K562 (cell line): ENCODE measurements around the gene NRXN3. TPM values are rescaled to one million over a fixed set of nuclear protein-coding genes. Genes with fewer than 3 reads are reported as not detected.

Experiments used
- ATAC-seq: fragments of 200-7000 bp; cut with Tn5 transposase; 3 replicates; pipeline ENCODE4 v1.9.1; 2020; ENCODE audit warnings: moderate library complexity
- BruUV-seq: library from RNA; stranded (reverse); fragments of 400-500 nt; replicated peaks from 2 replicates; lab custom pipeline; 2021; lab: Mats Ljungman, UMichigan
- CTCF ChIA-PET: fragments of 300-600 bp; formaldehyde crosslinking; extraction: SDS; loops from one replicate; lab custom pipeline; 2021; ENCODE audit warnings: low intra/inter-chr PET ratio; lab: Yijun Ruan, JAX
- POLR2A ChIA-PET: fragments of 300-600, 350-650 bp; sonication (Branson Sonifier 250); formaldehyde crosslinking; extraction: SDS; loops from one replicate; lab custom pipeline; 2021; ENCODE audit warnings: antibody characterized with exemption, inconsistent platforms; lab: Yijun Ruan, JAX
- DNase-seq, 4 experiments: peaks; one replicate each; pipeline versions ENCODE4 v3.0.0 to v3.0.0-alpha.2; 2011 to 2018; ENCODE audit warnings: low spot score in 3 of 4, mixed read lengths in 3 of 4; ENCODE audit errors: extremely low read depth in 1 of 4
- FAIRE-seq: peaks from 2 replicates; lab custom pipeline; 2011; peaks lifted over from hg19 to GRCh38; lab: Jason Lieb, UNC
- H2AFZ ChIP-seq: 2 replicates; pipeline ENCODE4 v1.6.0; 2011; ENCODE audit warnings: low read depth, low read length, control low read depth, inconsistent platforms
- H3K27ac ChIP-seq: fragments of 200-600 bp; 3 replicates; pipeline ENCODE4 v1.8.0; 2011; ENCODE audit warnings: low read depth, mild to moderate bottlenecking, control low read depth, inconsistent platforms, low read length, moderate library complexity, mixed read lengths; ENCODE audit errors: extremely low read depth
- H3K27me3 ChIP-seq, 2 experiments: fragments of 300-600 bp in 1 of 2; 2 replicates in 1 of 2; 3 replicates in 1 of 2; pipeline versions ENCODE4 v1.6.0 to v1.8.0; 2011; ENCODE audit warnings: inconsistent platforms in 2 of 2, low read length in 2 of 2, mild to moderate bottlenecking in 1 of 2, mixed read lengths in 1 of 2, moderate library complexity in 1 of 2; ENCODE audit not compliant: control insufficient read depth in 2 of 2, insufficient read depth in 2 of 2
- H3K36me3 ChIP-seq: fragments of 300-600 bp; 3 replicates; pipeline ENCODE4 v1.8.0; 2011; ENCODE audit warnings: mild to moderate bottlenecking, low read length, inconsistent platforms; ENCODE audit not compliant: control insufficient read depth, insufficient read depth
- H3K4me1 ChIP-seq, 2 experiments: fragments of 200-600 bp in 1 of 2; replicated peaks in 1 of 2; 2 replicates in 1 of 2; 3 replicates in 1 of 2; pipeline versions ENCODE4 v1.5.1 to v1.8.0; 2011; ENCODE audit warnings: inconsistent platforms in 2 of 2, low read length in 2 of 2, mild to moderate bottlenecking in 1 of 2, mixed read lengths in 1 of 2, moderate library complexity in 1 of 2; ENCODE audit not compliant: control insufficient read depth in 2 of 2, insufficient read depth in 2 of 2
- H3K4me2 ChIP-seq: 2 replicates; pipeline ENCODE4 v1.6.1; 2011; ENCODE audit warnings: low read length, control low read depth, inconsistent platforms, mixed read lengths; ENCODE audit not compliant: insufficient read depth
- H3K4me3 ChIP-seq: fragments of 200-600 bp; sonication (generic), shearing (Covaris generic); 2 replicates; pipeline ENCODE4 v1.5.1; 2016; ENCODE audit warnings: control low read depth, inconsistent platforms
- H3K79me2 ChIP-seq: fragments of 200-600 bp; 3 replicates; pipeline ENCODE4 v1.8.0; 2011; ENCODE audit warnings: low read length, inconsistent platforms; ENCODE audit not compliant: control insufficient read depth, insufficient read depth
- H3K9ac ChIP-seq, 2 experiments: 2 replicates each; pipeline versions ENCODE4 v1.6.0 to v1.6.1; 2011; ENCODE audit warnings: low read depth in 2 of 2, low read length in 2 of 2, control low read depth in 1 of 2, inconsistent platforms in 1 of 2, mild to moderate bottlenecking in 1 of 2, mixed read lengths in 1 of 2; ENCODE audit not compliant: insufficient read depth in 1 of 2
- H3K9me1 ChIP-seq: one replicate; pipeline ENCODE4 v1.6.0; 2011; ENCODE audit warnings: inconsistent platforms, mild to moderate bottlenecking, low read length, moderate library complexity; ENCODE audit not compliant: control insufficient read depth, insufficient read depth
- H3K9me3 ChIP-seq: replicated peaks from 2 replicates; pipeline ENCODE4 v1.5.1; 2011; ENCODE audit warnings: low read depth, low read length, inconsistent platforms; ENCODE audit not compliant: control insufficient read depth, insufficient read depth
- H4K20me1 ChIP-seq: replicated peaks from 2 replicates; pipeline ENCODE4 v1.6.1; 2011; ENCODE audit warnings: low read length, inconsistent platforms, mixed read lengths; ENCODE audit not compliant: control insufficient read depth, insufficient read depth
- ARID3B ChIP-seq: fragments of 250-450 bp; sonication (Bioruptor Pico); IDR thresholded peaks from 2 replicates; pipeline ENCODE4 v1.4.0; 2020; ENCODE audit warnings: borderline replicate concordance
- CHCHD3 ChIP-seq: fragments of 250-450 bp; sonication (Bioruptor Pico); IDR thresholded peaks from 2 replicates; pipeline ENCODE4 v2.1.2; 2022; ENCODE audit warnings: mild to moderate bottlenecking
- FOXP1 ChIP-seq: sonication (generic); formaldehyde crosslinking; IDR thresholded peaks from 2 replicates; pipeline ENCODE4 v1.8.0; 2022; ENCODE audit warnings: mild to moderate bottlenecking, missing genetic modification reagents
- MTA3 ChIP-seq: fragments of 450-650 bp; formaldehyde crosslinking; IDR thresholded peaks from 2 replicates; pipeline ENCODE4 v1.6.1; 2017; ENCODE audit warnings: mild to moderate bottlenecking, borderline replicate concordance
- NR2C2 ChIP-seq, 2 experiments: fragments of 200-800 bp in 1 of 2; sonication (Bioruptor generic) in 1 of 2; sonication (generic) in 1 of 2; formaldehyde crosslinking in 1 of 2; IDR thresholded peaks; 2 replicates each; pipeline versions ENCODE4 v1.6.1 to v1.8.0; 2016 to 2022; ENCODE audit warnings: mild to moderate bottlenecking in 1 of 2, missing compliant biosample characterization in 1 of 2, missing genetic modification characterization in 1 of 2, missing genetic modification reagents in 1 of 2
- PHB2 ChIP-seq: fragments of 450-650 bp; IDR thresholded peaks from 2 replicates; pipeline ENCODE4 v1.6.1; 2017; ENCODE audit warnings: low read depth
- PREB ChIP-seq: sonication (generic); formaldehyde crosslinking; IDR thresholded peaks from 2 replicates; pipeline ENCODE4 v1.8.1; 2023; ENCODE audit warnings: mild to moderate bottlenecking, missing genetic modification reagents
- PTBP1 ChIP-seq: fragments of 200-400 bp; formaldehyde crosslinking; IDR thresholded peaks from 2 replicates; pipeline ENCODE4 v1.6.1; 2017; ENCODE audit warnings: low read depth, low read length
- SAFB ChIP-seq: fragments of 200-400 bp; formaldehyde crosslinking; IDR thresholded peaks from 2 replicates; pipeline ENCODE4 v1.6.1; 2017; ENCODE audit warnings: low read depth, low read length, borderline replicate concordance
- SIRT6 ChIP-seq: IDR thresholded peaks from one replicate; pipeline ENCODE4 v1.6.1; 2012; ENCODE audit warnings: low read depth, mild to moderate bottlenecking, control low read depth, inconsistent platforms, low read length, moderate library complexity
- SMAD3 ChIP-seq: fragments of 450-650 bp; formaldehyde crosslinking; conservative IDR thresholded peaks from 2 replicates; pipeline ENCODE4 v1.4.0; 2020; ENCODE audit warnings: mild to moderate bottlenecking
- SMARCE1 ChIP-seq: fragments of 450-650 bp; IDR thresholded peaks from 2 replicates; pipeline ENCODE4 v1.7.1; 2016; ENCODE audit warnings: mild to moderate bottlenecking
- TCFL5 ChIP-seq: fragments of 250-450 bp; sonication (Bioruptor Pico); conservative IDR thresholded peaks from 2 replicates; pipeline ENCODE4 v1.6.1; 2021; ENCODE audit warnings: mild to moderate bottlenecking, moderate library complexity, matching md5 sums
- TEAD2 ChIP-seq: fragments of 450-650 bp; IDR thresholded peaks from 2 replicates; pipeline ENCODE4 v1.6.1; 2016; ENCODE audit warnings: missing genetic modification characterization, control low read depth, missing compliant biosample characterization
- THAP7 ChIP-seq: fragments of 250-450 bp; sonication (Bioruptor Pico); IDR thresholded peaks from 2 replicates; pipeline ENCODE4 v1.5.0; 2021
- WHSC1 ChIP-seq: IDR thresholded peaks from one replicate; pipeline ENCODE4 v1.6.1; 2012; ENCODE audit warnings: low read length, control low read depth, inconsistent platforms
- ZBTB2 ChIP-seq: fragments of 450-650 bp; IDR thresholded peaks from 2 replicates; pipeline ENCODE4 v1.6.1; 2016; ENCODE audit warnings: antibody characterized with exemption
- ZNF347 ChIP-seq: fragments of 450-650 bp; formaldehyde crosslinking; IDR thresholded peaks from 2 replicates; pipeline ENCODE4 v1.4.0; 2020; ENCODE audit warnings: low read depth, mild to moderate bottlenecking, moderate library complexity
- ZNF551 ChIP-seq: fragments of 250-450 bp; sonication (Bioruptor Pico); IDR thresholded peaks from 2 replicates; pipeline ENCODE4 v1.5.0; 2021; ENCODE audit warnings: mild to moderate bottlenecking, moderate library complexity
- WGBS: fragments of 100-300 bp; shearing (Covaris generic); methylation state at CpG from one replicate; pipeline ENCODE4 v1.1.6; 2016; ENCODE audit warnings: low coverage, mixed read lengths; ENCODE audit not compliant: insufficient coverage; ENCODE audit errors: missing lambda C conversion rate; 5-methylcytosine and 5-hydroxymethylcytosine counted together
- in situ Hi-C: fragments of 300-500 bp; cut with MboI; formaldehyde crosslinking; loops from 4 replicates; pipeline ENCODE4 v1.15.0; 2018; ENCODE audit warnings: inconsistent platforms, mixed read lengths
- intact Hi-C: fragments of 100-400 bp; cut with micrococcal nuclease; formaldehyde crosslinking; loops from 2 replicates; pipeline ENCODE4 v1.14.2; 2022
- polyA plus RNA-seq, 8 experiments: library from polyadenylated mRNA; depleted of rRNA in 4 of 8; stranded (reverse) in 5 of 8; unstranded in 3 of 8; fragments of >200 nt; fragmentation: Nextera tagmentation in 2 of 8; fragmentation: Illumina TruSeq in 1 of 8; extraction: Ambion mirVana in 2 of 8; extraction: Trizol in 1 of 8; gene quantifications; 2 replicates each; pipeline versions ENCODE4 v1.2.1 to v1.2.3, GENCODE V29; 2011 to 2014; ENCODE audit warnings: inconsistent platforms in 1 of 8, missing spikeins in 1 of 8
- total RNA-seq, 7 experiments: library from RNA; depleted of rRNA in 6 of 7; stranded (reverse); fragments of >200 nt in 6 of 7; fragmentation: Illumina TruSeq in 2 of 7; extraction: Trizol in 2 of 7; gene quantifications; 2 replicates each; pipeline versions ENCODE4 v1.2.1 to v1.2.3, GENCODE V29; 2011 to 2021; ENCODE audit warnings: low replicate concordance in 1 of 7
- TF ChIP-seq, protein P1 (sequence below): sonication (generic); formaldehyde crosslinking; IDR thresholded peaks from 2 replicates; pipeline ENCODE4 v1.9.0; 2022; ENCODE audit warnings: mild to moderate bottlenecking, missing genetic modification reagents

The NRXN3 gene
- total and polyA plus RNA-seq, 9 of the 15 experiments (the other 6 are each of a cell fraction or from before 2014, with no cell fraction given) = 0.09 TPM; not detected in 8

DNA sequence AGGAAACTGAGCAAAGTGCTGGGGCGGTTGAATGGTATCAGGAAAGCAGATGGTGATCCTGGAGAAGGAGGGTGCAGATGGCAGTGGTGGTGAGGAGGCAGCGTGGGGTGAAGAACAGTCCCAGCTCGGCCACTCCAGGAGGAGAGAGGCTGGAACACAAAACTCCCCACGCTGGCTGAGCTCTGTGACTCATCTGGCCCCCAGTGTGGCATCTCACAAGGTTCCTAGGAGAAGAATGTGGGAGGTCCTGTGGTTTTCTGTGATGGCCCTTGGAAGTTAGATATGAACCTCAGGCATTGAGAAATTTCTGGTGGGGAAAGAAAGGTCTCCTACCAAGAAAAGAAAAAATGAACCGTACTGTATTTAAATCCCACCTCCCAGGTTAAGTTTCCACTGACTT is 8.0 kb upstream of the NRXN3 start:
- no peak for FAIRE-seq
- 0% methylated on average over 5 of the region's 5 CpGs for WGBS
- BruUV-seq = no TSS peak

More for the DNA sequence above, 8.0 kb upstream of the NRXN3 start:
- H3K4me2 ChIP-seq = no peak overlapping the region
- no peaks in the 10 kb centered on the region; a peak in 1 of 5 replicates for H3K4me1 ChIP-seq
- H3K9me3 ChIP-seq = no peaks in the 10 kb centered on the region
- ChIA-PET CTCF (no interaction called here), POLR2A (no interaction called here)
- no peaks in the 10 kb centered on the region for H4K20me1 ChIP-seq
- DNase-seq = peak in 2 of 4 experiments; percentile 5 to 15
- intact Hi-C loops = loop anchor here (10.0 kb wide), 1 partner anchor 403 kb away; no protein-coding TSS in a partner anchor
- H3K4me3 ChIP-seq = no peak overlapping the region
- H3K79me2 ChIP-seq = no peaks in the 10 kb centered on the region
- no peaks in the 10 kb centered on the region for H3K36me3 ChIP-seq
- no peak for ATAC-seq
- H3K27me3 ChIP-seq = no peaks in the 10 kb centered on the region; a peak in 1 of 5 replicates
- no peaks in the 10 kb centered on the region for H3K9me1 ChIP-seq
- no peak overlapping the region for H3K9ac ChIP-seq
- TF ChIP-seq WHSC1 (no peak), PTBP1 (no peak), SIRT6 (no peak), NR2C2 (CRISPR knock-in tag; IDR thresholded peaks at IDR 0.05) (no peak), NR2C2 (tag; IDR thresholded peaks at IDR 0.05) (no peak), TCFL5 (CRISPR knock-in tag) (no peak), ZBTB2 (no peak), PHB2 (no peak), SAFB (no peak), THAP7 (no peak), TEAD2 (tag) (no peak), SMAD3 (CRISPR knock-in tag) (no peak), CHCHD3 (CRISPR knock-in tag) (no peak), ZNF551 (no peak), MTA3 (no peak), PREB (no peak), FOXP1 (CRISPR knock-in tag) (no peak), ARID3B (no peak), ZNF347 (CRISPR knock-in tag) (no peak), SMARCE1 (no peak)
- TF ChIP-seq, protein P1, sequence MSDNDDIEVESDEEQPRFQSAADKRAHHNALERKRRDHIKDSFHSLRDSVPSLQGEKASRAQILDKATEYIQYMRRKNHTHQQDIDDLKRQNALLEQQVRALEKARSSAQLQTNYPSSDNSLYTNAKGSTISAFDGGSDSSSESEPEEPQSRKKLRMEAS (CRISPR knock-in tag) = no peak
- H2AFZ ChIP-seq = no peak overlapping the region
- H3K27ac ChIP-seq = no peak overlapping the region
- in situ Hi-C loops = no loop called here
